Measurements from ENCODE around the gene SEMA6B.

The SEMA6B gene

GRCh38 chr19:4525563-4526002 lies 33.9 kb downstream of the SEMA6B start:
- DNase-seq (ENCODE audit: low read depth in 2 of 2): no peak

GRCh38 chr19:4524808-4525562 lies 34.5 kb downstream of the SEMA6B start:
- peak; percentile 32 to 35 for DNase-seq (ENCODE audit: low read depth in 2 of 2)

DNA sequence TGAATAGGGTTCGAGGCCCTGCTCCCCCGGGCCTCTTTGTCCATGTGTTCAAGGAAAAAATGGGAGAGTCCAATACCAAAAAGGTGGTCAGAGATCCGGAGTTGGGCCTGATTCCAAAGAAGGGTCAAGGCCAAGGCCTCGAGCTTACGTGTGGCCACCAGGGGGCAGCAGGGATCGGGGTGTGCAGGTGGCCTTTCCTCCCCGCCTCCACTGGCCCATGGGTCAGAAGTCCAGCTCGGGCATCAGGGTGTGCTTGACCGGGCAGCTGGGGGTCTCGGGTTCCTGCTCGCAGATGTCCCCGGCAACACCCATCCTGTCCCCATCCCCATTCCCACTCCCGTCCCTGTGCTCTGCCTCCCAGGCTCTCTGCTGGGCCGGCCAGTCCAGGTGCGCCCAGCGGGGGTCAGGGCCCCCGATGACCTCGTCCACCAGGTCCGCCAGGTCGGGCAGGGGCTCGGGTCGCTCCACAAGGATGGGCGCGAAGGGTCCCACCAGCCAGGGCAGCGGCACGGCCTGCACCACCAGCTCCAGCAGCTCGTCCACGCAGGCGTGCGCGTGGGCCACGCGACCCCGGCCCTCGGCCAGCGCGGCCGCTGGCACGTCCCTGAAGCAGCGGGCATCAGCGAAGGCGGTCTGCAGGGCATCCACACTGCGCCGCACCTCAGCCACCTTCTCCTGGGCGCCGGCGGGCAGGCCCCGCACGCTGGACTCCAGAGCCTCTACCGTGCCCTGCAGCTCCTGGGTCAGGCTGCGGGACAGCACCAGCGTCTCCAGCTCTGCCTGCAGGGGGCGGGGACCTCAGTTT lies 36.0 kb downstream of the SEMA6B start:
- no peak for DNase-seq (ENCODE audit: low read depth in 2 of 2)

GRCh38 chr19:4522291-4523002 lies 37.0 kb downstream of the SEMA6B start:
- no peak for DNase-seq (ENCODE audit: low read depth in 2 of 2)

DNA sequence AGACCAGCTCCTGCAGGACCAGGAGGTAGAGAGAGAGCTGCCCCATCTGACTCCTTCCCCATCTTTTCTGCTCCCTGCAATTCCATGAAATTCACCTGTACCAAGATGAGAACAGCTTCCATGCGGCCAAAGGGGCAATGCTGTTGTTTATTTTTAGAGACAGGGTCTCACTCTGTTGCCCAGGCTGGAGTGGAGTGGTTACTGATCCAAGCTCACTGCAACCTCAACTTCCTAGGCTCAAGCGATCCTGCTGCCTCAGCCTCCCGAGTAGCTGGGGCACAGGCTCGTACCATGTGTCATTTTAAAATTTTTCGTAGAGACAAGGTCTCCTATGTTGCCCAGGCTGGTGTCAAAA lies 37.6 kb downstream of the SEMA6B start:
- no peak for DNase-seq (ENCODE audit: low read depth in 2 of 2)

DNA sequence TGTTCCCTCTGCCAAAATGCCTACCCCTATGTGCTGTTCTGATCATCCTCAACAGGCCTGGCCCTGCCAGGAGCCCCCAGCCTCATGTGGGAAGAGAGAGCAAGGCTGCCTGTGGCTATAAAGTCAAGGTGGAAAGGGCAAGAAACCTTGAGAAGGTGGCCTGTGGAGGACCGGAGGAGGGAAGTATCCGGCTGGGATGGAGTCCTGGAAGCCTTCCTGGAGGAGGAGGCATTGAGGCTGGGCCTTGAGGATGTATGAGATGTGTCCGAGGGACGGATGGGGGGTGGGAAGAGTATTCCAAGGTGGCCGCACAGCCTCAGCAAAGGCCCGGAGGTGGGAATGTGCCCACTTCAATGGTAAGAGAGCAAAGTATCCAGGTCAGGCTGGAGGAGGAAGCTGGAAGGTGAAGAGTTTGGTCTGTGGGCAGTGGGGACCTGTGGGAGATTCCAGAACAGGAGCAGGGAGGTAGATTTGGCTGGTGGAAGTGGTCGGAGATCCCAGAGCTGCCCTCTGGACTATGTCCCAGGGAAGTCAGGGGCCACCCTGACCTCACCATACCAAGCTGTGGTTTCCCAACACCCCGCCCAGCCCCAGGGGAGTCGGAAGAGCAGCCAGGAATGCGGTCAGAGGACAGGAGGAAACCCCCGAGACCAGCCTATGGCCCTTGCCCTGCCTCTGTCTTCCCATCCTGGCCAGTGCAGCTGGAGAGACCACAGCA lies 38.2 kb downstream of the SEMA6B start:
- DNase-seq (ENCODE audit: low read depth in 2 of 2): no peak

DNA sequence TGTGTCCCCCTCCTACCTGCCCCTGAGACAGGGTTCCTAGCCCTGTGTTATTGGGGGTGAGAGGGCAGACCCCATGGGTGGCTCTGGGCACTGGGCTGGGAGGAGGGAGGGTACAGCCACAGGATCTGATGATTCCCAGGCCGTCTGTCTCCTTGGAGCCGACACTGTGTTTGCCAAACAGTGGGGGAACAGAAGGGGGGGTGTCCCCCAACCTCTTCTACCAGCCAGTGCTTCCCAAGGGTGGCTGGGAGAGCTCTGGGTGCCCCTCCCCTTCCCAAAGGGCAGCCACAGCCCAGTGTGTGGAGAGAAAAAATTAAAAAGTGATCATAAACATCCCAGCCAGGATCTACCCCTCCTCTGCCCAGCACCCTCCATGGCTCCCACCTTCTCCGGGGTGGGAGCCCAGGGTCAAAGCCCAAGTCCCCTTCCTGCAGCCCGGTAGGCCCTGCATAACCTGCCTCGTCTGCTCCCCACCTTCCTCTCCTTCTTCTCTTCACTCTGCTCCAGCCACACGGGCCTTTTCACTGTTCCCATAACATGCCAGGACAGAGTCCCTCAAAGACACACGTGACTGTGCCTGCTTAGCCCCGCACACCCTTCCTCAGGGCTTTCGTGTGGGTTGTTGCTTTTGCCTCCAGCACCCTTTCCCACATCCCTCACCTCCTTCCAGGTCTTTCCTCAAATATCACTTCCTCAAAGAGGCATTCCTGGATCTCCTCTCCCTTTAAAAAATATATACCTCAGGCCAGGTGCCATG lies 39.8 kb downstream of the SEMA6B start:
- no peak for DNase-seq (ENCODE audit: low read depth in 2 of 2)

DNA sequence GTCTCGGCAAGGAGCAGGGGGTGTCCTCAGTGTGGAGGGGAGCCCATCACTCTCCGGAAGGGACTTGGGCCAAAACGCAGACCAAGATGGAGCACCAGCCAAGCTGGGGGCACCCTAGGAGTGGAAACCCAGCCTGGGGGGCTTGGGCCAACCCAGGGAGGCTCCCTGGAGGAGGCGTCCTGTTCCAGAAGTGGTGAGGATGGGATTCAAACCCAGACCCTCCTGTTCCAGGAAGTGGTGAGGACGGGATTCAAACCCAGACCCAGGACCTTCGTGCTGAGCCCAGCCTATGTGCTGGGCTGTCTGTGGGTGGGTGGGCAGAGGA lies 40.4 kb downstream of the SEMA6B start:
- no peak for DNase-seq (ENCODE audit: low read depth in 2 of 2)

DNA sequence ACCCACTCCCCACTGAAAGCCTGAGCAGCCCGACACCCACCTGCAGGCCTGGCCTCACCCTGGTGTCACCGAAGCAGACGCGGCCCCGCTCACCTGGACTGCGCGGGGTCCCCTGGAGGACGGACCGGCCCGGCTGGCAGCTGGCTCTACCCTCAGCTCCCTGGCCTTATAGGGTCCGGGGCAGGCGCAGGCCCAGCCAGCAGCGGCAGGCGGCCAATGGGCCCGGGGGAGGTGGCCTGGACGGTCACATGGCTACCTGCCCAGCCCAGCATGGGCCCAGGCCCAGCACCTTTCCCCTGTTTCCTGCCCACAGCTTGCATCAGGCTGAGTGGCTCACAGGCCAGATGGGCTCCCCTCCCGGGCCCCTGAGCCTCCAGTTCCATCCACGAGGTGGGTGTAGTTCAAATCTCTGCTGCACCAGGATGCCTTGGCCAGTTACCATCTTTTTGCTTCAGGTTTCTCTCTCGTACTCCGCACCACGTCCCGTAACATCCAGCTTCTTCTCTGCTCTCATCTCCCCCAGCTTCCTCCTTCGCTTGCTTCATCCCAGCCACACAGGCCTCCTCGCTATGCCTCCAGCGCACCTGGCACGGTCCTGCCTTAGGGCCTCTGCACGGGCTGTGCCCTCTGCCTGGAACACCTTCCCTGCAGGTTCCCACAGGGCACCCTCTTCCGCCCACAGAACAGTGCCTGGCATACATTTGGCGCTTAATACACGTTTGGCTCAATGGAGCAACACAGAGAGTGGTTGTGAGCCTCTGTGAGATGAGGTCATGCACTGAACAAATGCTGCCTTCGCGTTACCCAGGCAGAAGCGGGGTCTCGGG lies 40.9 kb downstream of the SEMA6B start, which contains the start of gene PLIN4:
Gene PLIN4 (minus strand): TSS at position 142 of the 827 bp plus-strand sequence. CDS start 214 bp downstream, outside the sequence.
- no peak for DNase-seq (ENCODE audit: low read depth in 2 of 2)

DNA sequence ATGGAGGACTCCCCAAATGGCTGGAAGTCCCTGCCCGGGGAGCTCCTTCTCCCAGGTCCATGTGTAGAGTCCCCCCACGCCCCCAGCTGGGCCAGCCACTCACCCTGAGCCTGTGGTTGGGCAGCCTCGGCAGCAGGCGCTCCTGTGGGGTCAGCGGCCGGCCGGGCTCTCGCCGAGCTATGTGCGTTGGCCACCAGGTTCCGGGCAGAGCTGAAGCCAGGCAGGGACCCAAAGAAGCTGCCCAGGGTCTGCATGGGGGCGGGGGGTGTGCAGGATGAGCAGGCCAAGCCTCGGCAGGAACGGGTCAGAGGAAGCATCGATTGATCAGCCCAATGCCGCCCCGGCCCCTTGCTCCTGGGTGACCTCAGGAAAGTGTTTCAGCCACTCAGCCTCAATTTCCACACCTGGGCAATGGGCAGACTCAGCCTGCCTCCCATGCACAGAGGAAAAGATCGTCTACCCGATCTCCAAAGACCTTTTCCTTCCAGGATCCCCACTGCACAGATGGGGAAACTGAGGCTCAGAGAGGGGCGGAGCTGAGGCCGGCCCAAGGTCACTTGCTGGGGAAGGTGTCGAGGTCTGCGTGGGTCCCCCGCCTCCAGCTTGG lies 41.9 kb downstream of the SEMA6B start:
- no peak for DNase-seq (ENCODE audit: low read depth in 2 of 2)

GRCh38 chr19:4516939-4517300 lies 42.6 kb downstream of the SEMA6B start:
- DNase-seq (ENCODE audit: low read depth in 2 of 2): no peak

GRCh38 chr19:4516199-4516938 lies 43.1 kb downstream of the SEMA6B start:
- no peak for DNase-seq (ENCODE audit: low read depth in 2 of 2)

DNA sequence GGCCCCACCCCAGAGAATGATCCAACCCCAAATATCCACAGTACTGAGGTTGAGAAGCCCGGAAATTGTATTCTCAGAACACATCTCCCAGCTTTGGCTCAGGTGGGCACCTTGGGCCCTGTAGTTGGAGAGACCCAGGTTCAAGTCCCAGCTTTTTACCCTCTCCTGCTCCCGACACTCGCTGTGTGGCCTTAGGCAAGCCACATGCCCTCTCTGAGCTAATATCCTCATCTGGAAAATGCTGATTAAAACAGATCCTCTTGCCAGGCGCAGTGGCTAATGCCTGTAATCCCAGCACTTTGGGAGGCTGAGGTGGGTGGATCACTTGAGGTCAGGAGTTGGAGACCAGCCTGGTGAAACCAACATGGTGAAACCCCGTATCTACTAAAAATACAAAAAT lies 43.8 kb downstream of the SEMA6B start:
- DNase-seq (ENCODE audit: low read depth in 2 of 2): no peak

DNA sequence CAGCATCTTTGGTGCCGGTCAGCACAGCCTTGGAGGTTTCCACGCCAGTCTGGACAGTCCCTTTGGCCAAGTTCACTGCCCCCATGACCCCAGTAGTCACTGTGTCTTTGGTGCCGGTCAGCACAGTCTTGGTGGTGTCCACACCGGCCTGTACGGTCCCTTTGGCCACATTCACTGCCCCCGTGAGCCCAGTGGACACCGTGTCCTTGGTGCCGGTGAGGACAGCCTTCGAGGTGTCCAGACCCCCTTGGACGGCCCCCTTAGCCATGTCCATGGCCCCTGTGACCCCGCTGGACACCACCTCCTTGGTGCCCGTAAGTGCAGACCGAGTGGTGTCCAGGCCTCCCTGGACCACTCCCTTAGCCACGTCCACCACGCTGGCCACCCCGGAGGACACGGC lies 46.2 kb downstream of the SEMA6B start:
- DNase-seq (ENCODE audit: low read depth in 2 of 2): no peak

GRCh38 chr19:4512070-4512469 lies 47.4 kb downstream of the SEMA6B start:
- no peak for DNase-seq (ENCODE audit: low read depth in 2 of 2)

DNA sequence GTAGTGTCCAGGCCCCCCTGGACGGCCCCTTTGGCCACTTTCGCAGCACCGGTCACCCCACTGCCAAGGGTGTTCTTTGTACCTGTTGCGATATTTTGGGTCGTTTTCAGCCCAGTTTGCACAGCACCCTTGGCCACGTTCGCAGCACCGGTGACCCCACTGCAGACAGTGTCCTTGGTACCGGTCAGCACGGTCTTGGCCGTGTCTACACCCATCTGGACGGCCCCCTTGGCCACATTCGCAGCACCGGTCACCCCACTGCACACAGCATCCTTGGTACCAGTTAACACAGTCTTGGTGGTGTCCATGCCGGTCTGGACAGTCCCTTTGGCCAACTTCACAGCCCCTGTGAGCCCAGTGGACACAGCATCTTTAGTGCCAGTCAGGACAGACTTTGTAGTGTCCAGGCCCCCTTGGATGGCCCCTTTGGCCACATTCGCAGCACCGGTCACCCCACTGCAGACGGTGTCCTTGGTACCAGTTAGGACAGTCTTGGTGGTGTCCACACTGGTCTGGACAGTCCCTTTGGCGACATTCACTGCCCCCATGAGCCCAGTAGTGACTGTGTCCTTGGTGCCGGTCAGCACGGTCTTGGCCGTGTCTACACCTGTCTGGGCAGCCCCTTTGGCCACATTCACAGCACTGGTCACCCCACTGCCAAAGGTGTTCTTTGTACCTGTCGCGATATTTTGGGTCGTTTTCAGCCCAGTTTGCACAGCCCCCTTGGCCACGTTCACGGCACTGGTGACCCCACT lies 48.0 kb downstream of the SEMA6B start:
- DNase-seq (ENCODE audit: low read depth in 2 of 2): no peak

DNA sequence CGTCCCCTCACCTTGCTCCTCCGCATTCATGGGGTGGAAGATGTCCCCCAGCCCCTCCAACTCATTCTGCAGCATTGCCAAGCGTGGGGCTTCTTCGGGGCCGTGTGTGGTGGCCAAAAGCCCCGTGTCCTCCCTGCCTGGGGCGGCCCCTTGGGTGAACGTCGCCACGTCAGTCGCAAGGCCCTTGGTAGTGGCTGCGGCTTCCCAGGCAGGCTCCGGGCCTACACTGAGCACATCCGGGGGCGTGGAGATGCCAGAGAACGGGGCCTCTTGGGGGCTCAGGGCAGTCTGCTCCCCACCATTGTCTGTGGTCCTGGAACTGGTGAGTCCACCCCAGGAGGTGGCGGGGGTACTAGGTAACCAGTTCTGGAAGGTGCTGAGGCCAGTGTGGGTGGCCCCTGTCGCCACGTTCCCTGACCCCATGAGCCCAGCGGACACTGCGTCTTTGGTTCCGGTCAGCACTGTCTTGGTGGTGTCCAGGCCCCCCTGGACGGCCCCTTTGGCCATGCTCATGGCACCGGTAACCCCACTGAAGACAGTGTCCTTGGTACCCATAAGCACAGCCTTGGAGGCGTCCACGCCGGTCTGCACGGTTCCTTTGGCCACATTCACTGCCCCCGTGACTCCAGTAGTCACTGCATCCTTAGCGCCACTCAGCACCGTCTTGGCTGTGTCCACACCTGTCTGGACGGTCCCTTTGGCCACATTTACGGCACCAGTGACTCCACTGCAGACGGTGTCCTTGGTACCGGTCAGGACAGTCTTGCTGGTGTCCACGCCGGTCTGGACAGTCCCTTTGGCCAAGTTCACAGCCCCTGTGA lies 48.8 kb downstream of the SEMA6B start:
- DNase-seq (ENCODE audit: low read depth in 2 of 2): no peak

- no peak for DNase-seq (ENCODE audit: low read depth in 2 of 2)
These were observed 50.8 kb downstream of the SEMA6B start for GRCh38 chr19:4508698-4509097.

All from activated CD8-positive, alpha-beta memory T cell treated with anti-CD3 and anti-CD28 coated beads for 4 hours (primary cell).